Activated CD4-positive, alpha-beta memory T cell treated with anti-CD3 and anti-CD28 coated beads for 36 hours (primary cell): Measurements from ENCODE around the gene ADD1. TPM values are rescaled to one million over a fixed set of nuclear protein-coding genes. Genes with fewer than 3 reads are reported as not detected.

Experiments
- CTCF ChIA-PET: fragments of 350-600 bp; sonication (Branson Sonifier 250); formaldehyde crosslinking; loops from one replicate; lab custom pipeline; 2021; ENCODE audit warnings: antibody characterized with exemption, inconsistent platforms; lab: Charles Lee
- POLR2A ChIA-PET: fragments of 350-600 bp; sonication (Branson Sonifier 250); formaldehyde crosslinking; loops from one replicate; lab custom pipeline; 2021; ENCODE audit warnings: antibody characterized with exemption; lab: Charles Lee
- DNase-seq: peaks from one replicate; pipeline ENCODE4 v3.0.0-alpha.2; 2020
- H3K27ac Mint-ChIP-seq: one replicate; pipeline ENCODE4 v1.8.0; 2021; ENCODE audit warnings: mixed read lengths
- H3K27me3 Mint-ChIP-seq: one replicate; pipeline ENCODE4 v1.8.0; 2021; ENCODE audit warnings: mixed read lengths
- H3K36me3 Mint-ChIP-seq: one replicate; pipeline ENCODE4 v1.8.0; 2021; ENCODE audit warnings: mixed read lengths
- H3K4me1 Mint-ChIP-seq: one replicate; pipeline ENCODE4 v1.8.0; 2021; ENCODE audit warnings: low read depth, mixed read lengths
- H3K4me3 Mint-ChIP-seq: one replicate; pipeline ENCODE4 v1.8.0; 2021; ENCODE audit warnings: mild to moderate bottlenecking, mixed read lengths
- H3K9me3 Mint-ChIP-seq: one replicate; pipeline ENCODE4 v1.8.0; 2021; ENCODE audit warnings: mixed read lengths
- intact Hi-C: fragments of 100-400 bp; cut with micrococcal nuclease; formaldehyde crosslinking; loops from one replicate; pipeline ENCODE4 v1.15.1; 2023
- total RNA-seq, 2 experiments: library from RNA; stranded (reverse); gene quantifications; one replicate each; pipeline ENCODE4 v1.2.3, GENCODE V29; 2021

ADD1 gene
- total RNA-seq, 2 experiments from 2014 or later = 212 TPM

GRCh38 chr4:2799224-2799911 lies 44.3 kb upstream of the ADD1 start:
- H3K4me1 Mint-ChIP-seq = peaks cover 56% of the 10 kb centered on the region
- no peaks in the 10 kb centered on the region for H3K36me3 Mint-ChIP-seq
- ChIA-PET POLR2A (interaction anchor here (0.7 to 3.5 kb wide), 7 partner anchors 12 to 166 kb away, joined by 3 to 21 read pairs (median 3); no protein-coding TSS in a partner anchor), CTCF (interaction anchor here (0.6 to 3.9 kb wide), 4 partner anchors 13 to 155 kb away, joined by 3 to 20 read pairs (median 4); no protein-coding TSS in a partner anchor)
- H3K27ac Mint-ChIP-seq = peak overlapping the region; percentile 83
- no peaks in the 10 kb centered on the region for H3K27me3 Mint-ChIP-seq
- H3K4me3 Mint-ChIP-seq = peak overlapping the region; percentile 64
- H3K9me3 Mint-ChIP-seq = no peaks in the 10 kb centered on the region
- intact Hi-C loops = loop anchor here (5.0 kb wide), 2 partner anchors 37 to 43 kb away; partner anchors contain the start of gene ADD1
- no peak for DNase-seq

DNA sequence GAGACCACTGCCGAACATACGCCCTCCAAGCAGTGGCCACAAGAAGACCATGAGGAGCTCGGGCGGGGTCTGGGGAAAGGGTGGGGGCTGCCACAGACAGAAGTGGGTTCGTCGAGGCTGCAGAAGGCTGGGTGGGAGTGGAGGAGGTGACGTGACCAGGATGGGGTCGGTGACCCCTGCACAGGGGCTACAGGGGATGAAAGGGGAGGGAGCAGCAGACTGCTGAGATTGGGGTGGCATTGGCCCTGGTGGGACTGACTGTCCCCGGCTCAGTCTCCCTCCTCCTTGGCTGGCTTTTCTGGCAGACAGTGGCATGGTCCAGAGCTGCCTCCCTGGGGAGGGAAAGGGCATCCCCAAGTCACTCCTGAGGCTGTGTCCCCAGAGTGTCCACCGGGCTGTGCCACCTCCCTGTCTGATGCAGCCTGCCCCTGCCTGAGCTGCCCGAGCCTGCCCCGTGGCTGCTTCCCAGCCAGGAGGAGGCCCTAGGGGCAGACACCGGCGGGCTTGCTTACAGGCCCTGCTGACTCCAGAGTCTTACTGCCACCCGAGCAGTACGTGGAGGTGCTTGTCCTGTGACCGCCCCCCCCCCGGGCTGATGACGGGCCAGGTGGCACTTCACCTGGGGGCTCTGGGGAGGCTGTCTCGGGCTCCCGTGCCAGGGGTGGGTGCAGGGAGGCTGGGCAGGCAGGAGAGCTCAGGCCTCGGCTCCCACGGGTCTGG lies 43.5 kb upstream of the ADD1 start:
- Mint-ChIP-seq H3K27me3 (no peaks in the 10 kb centered on the region), H3K27ac (peak overlapping the region; percentile 56), H3K9me3 (no peaks in the 10 kb centered on the region), H3K4me1 (peaks cover 48% of the 10 kb centered on the region), H3K36me3 (no peaks in the 10 kb centered on the region), H3K4me3 (peak overlapping the region; percentile 32)
- no peak for DNase-seq
- intact Hi-C loops = loop anchor here (5.0 kb wide), 2 partner anchors 38 to 42 kb away; partner anchors contain the start of gene ADD1
- ChIA-PET POLR2A (interaction anchor here (0.7 to 3.5 kb wide), 3 partner anchors 11 to 165 kb away, joined by 3 to 21 read pairs (median 3); no protein-coding TSS in a partner anchor), CTCF (interaction anchor here (0.8 to 3.9 kb wide), 4 partner anchors 13 to 154 kb away, joined by 3 to 20 read pairs (median 4); no protein-coding TSS in a partner anchor)

- intact Hi-C loops = no loop called here
- Mint-ChIP-seq H3K9me3 (no peaks in the 10 kb centered on the region), H3K4me3 (peak overlapping the region; percentile 53), H3K27me3 (no peaks in the 10 kb centered on the region), H3K36me3 (peaks cover 1% of the 10 kb centered on the region), H3K27ac (peak overlapping the region; percentile 58), H3K4me1 (peaks cover 42% of the 10 kb centered on the region)
- CTCF ChIA-PET = interaction anchor here (1.0 kb wide), 1 partner anchor 18 kb away, joined by 3 read pairs; no protein-coding TSS in a partner anchor
- peak; percentile 47 for DNase-seq
- POLR2A ChIA-PET = no interaction called here
Observed at GRCh38 chr4:2800691-2801596, 42.7 kb upstream of the ADD1 start.

GRCh38 chr4:2802618-2803531 lies 40.8 kb upstream of the ADD1 start:
- ChIA-PET CTCF (no interaction called here), POLR2A (no interaction called here)

GRCh38 chr4:2803624-2804448 lies 39.8 kb upstream of the ADD1 start:
- intact Hi-C loops = no loop called here
- H3K4me1 Mint-ChIP-seq = peaks cover 26% of the 10 kb centered on the region
- no peak for DNase-seq
- H3K27ac Mint-ChIP-seq = no peak overlapping the region
- H3K36me3 Mint-ChIP-seq = peaks cover 1% of the 10 kb centered on the region
- no peaks in the 10 kb centered on the region for H3K9me3 Mint-ChIP-seq
- no peaks in the 10 kb centered on the region for H3K27me3 Mint-ChIP-seq
- H3K4me3 Mint-ChIP-seq = no peak overlapping the region
- CTCF ChIA-PET = no interaction called here
- POLR2A ChIA-PET = no interaction called here

More at GRCh38 chr4:2802618-2803531, 40.8 kb upstream of the ADD1 start:
- DNase-seq = no peak
- Mint-ChIP-seq H3K27ac (no peak overlapping the region), H3K27me3 (no peaks in the 10 kb centered on the region), H3K36me3 (peaks cover 1% of the 10 kb centered on the region), H3K4me3 (no peak overlapping the region), H3K4me1 (peaks cover 36% of the 10 kb centered on the region), H3K9me3 (no peaks in the 10 kb centered on the region)
- intact Hi-C loops = no loop called here

DNA sequence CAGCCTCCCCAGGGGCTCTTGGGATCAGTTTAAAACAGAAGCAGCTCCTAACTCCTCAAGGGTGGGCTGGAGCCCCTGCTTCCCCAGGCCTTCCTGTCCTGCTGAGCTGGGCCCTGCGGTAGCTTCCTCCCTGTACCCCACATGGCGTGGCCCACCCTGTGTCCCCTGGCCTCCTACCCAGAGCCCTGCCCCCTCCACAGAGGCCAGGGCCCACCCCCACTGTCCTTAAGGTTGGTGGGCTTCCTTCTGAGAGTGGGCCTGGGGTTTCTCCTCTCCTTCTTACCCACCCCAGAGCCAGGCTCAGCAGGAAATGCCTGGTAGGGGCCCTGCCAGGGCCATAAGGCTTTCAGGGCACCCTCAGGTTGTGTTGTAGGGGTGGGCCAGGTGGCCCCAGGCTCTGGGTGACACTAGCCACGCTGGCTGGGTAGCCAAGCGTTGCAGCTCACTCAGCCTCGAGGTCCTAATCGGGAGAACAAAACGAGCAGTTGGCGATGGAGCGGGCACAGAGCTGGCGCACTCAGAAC lies 39.1 kb upstream of the ADD1 start:
- POLR2A ChIA-PET = no interaction called here

GRCh38 chr4:2804973-2805501 lies 38.6 kb upstream of the ADD1 start:
- Mint-ChIP-seq H3K4me1 (peaks cover 17% of the 10 kb centered on the region), H3K4me3 (no peak overlapping the region), H3K27me3 (no peaks in the 10 kb centered on the region), H3K36me3 (peaks cover 1% of the 10 kb centered on the region), H3K9me3 (no peaks in the 10 kb centered on the region), H3K27ac (no peak overlapping the region)
- intact Hi-C loops = no loop called here
- ChIA-PET POLR2A (no interaction called here), CTCF (no interaction called here)
- no peak for DNase-seq

More for the DNA sequence above, 39.1 kb upstream of the ADD1 start:
- no peak overlapping the region for H3K4me3 Mint-ChIP-seq
- H3K4me1 Mint-ChIP-seq = peaks cover 19% of the 10 kb centered on the region
- peaks cover 1% of the 10 kb centered on the region for H3K36me3 Mint-ChIP-seq
- no peaks in the 10 kb centered on the region for H3K9me3 Mint-ChIP-seq
- intact Hi-C loops = no loop called here
- H3K27me3 Mint-ChIP-seq = no peaks in the 10 kb centered on the region
- CTCF ChIA-PET = no interaction called here
- no peak for DNase-seq
- H3K27ac Mint-ChIP-seq = no peak overlapping the region

- Mint-ChIP-seq H3K4me1 (peaks cover 11% of the 10 kb centered on the region), H3K9me3 (no peaks in the 10 kb centered on the region), H3K27me3 (no peaks in the 10 kb centered on the region), H3K36me3 (peaks cover 1% of the 10 kb centered on the region), H3K4me3 (no peak overlapping the region), H3K27ac (no peak overlapping the region)
- no peak for DNase-seq
- intact Hi-C loops = no loop called here
- ChIA-PET CTCF (no interaction called here), POLR2A (no interaction called here)
Observed at GRCh38 chr4:2805712-2806389, 37.8 kb upstream of the ADD1 start.

- DNase-seq = no peak
- Mint-ChIP-seq H3K36me3 (peaks cover 1% of the 10 kb centered on the region), H3K27me3 (no peaks in the 10 kb centered on the region), H3K4me1 (peaks cover 6% of the 10 kb centered on the region), H3K9me3 (no peaks in the 10 kb centered on the region), H3K4me3 (no peak overlapping the region), H3K27ac (no peak overlapping the region)
- ChIA-PET POLR2A (no interaction called here), CTCF (no interaction called here)
- intact Hi-C loops = no loop called here
Observed at GRCh38 chr4:2806390-2807355, 37.0 kb upstream of the ADD1 start.
